Memory B cell (primary cell): ENCODE results near the gene TXNDC8.

Experiments
- ATAC-seq: fragments of 150-1000 bp; cut with Tn5 transposase; 2 replicates; pipeline ENCODE4 v1.10.0; 2021; ENCODE audit warnings: low read depth, mild to moderate bottlenecking, moderate library complexity
- DNase-seq, 2 donors: peaks; one replicate each; pipeline ENCODE4 v3.0.0; 2022; ENCODE audit warnings: low spot score in 2 of 2
- H3K27ac Mint-ChIP-seq: one replicate; pipeline ENCODE4 v1.8.0; 2022; ENCODE audit warnings: mild to moderate bottlenecking, moderate library complexity, mixed read lengths
- H3K27me3 Mint-ChIP-seq: one replicate; pipeline ENCODE4 v1.8.0; 2022; ENCODE audit warnings: mixed read lengths
- H3K36me3 Mint-ChIP-seq: one replicate; pipeline ENCODE4 v1.8.0; 2022; ENCODE audit warnings: mild to moderate bottlenecking, mixed read lengths
- H3K4me1 Mint-ChIP-seq: one replicate; pipeline ENCODE4 v1.8.0; 2022; ENCODE audit warnings: mixed read lengths
- H3K4me3 Mint-ChIP-seq: one replicate; pipeline ENCODE4 v1.8.0; 2022; ENCODE audit warnings: mild to moderate bottlenecking, moderate library complexity, mixed read lengths
- H3K9me3 Mint-ChIP-seq: one replicate; pipeline ENCODE4 v1.8.0; 2022; ENCODE audit warnings: mixed read lengths

Gene TXNDC8

GRCh38 chr9:110255463-110256379, 81.9 kb downstream of the TXNDC8 start:
- peak overlapping the region; percentile 95 for H3K27ac Mint-ChIP-seq
- H3K4me3 Mint-ChIP-seq, result peak overlapping the region; percentile 99
- H3K27me3 Mint-ChIP-seq, result no peaks in the 10 kb centered on the region
- DNase-seq, result no peak
- H3K4me1 Mint-ChIP-seq, result peaks cover 22% of the 10 kb centered on the region
- ATAC-seq, result peak; percentile 26
- H3K9me3 Mint-ChIP-seq, result no peaks in the 10 kb centered on the region
- H3K36me3 Mint-ChIP-seq, result no peaks in the 10 kb centered on the region

DNA sequence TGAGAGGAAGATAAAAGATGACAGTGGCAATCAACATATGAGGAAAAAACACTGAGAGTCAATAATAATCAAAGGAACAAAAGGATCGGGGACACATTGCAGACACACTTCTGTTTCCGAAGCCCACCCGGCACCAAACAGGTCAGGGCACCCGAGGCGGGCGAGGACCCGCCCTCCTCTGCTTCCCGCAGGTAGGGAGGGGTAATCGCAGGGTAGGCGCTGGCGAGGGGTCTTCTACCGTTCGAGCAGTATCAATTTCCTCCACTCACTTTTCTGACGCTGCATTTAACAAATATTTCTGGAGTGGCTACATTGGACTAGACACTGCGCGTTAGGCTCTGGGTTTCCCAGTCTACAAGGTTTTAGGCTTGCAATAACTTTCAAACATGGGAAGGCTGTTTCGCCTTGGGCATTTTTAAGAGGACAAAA, 82.6 kb downstream of the TXNDC8 start:
- Mint-ChIP-seq H3K9me3 (no peaks in the 10 kb centered on the region), H3K27ac (peak overlapping the region; percentile 95), H3K27me3 (no peaks in the 10 kb centered on the region), H3K4me3 (peak overlapping the region; percentile 99), H3K4me1 (peaks cover 22% of the 10 kb centered on the region), H3K36me3 (peaks cover 3% of the 10 kb centered on the region)
- DNase-seq, result no peak
- ATAC-seq, result no peak

DNA sequence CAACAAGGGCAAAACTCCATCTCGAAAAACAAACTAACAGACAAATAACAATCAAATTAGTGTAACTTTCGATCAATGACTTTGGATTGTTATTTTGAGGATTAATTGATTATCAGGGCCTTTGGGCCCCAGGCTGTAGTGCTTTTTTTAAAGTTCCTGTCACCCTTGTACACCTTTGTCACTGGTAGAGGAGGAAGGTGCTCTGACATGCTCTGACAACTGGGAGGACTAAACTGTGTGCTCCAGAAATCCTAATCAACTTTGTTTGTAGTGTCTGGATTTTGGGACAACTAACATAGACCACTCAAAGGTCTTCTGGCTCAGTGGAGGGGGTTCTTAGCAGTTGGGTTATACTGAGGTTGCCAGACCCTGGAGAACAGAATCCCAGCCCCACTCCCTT, 83.2 kb downstream of the TXNDC8 start:
- DNase-seq (no peak), ATAC-seq (no peak)
- Mint-ChIP-seq H3K27me3 (no peaks in the 10 kb centered on the region), H3K4me1 (peaks cover 22% of the 10 kb centered on the region), H3K4me3 (peak overlapping the region; percentile 99), H3K27ac (peak overlapping the region; percentile 95), H3K36me3 (peaks cover 3% of the 10 kb centered on the region), H3K9me3 (no peaks in the 10 kb centered on the region)
